NB4 (cell line): ENCODE measurements around the gene KIF22.

ENCODE experiments used
- MYC ChIP-seq: IDR thresholded peaks from 2 replicates; pipeline ENCODE4 v1.6.1; 2011; ENCODE audit warnings: low read depth, low read length
- POLR2A ChIP-seq: IDR thresholded peaks from 2 replicates; pipeline ENCODE4 v1.6.1; 2011; ENCODE audit warnings: mild to moderate bottlenecking; ENCODE audit not compliant: insufficient read length; ENCODE audit errors: extremely low read depth
- TF ChIP-seq, protein P1 (sequence below): IDR thresholded peaks from one replicate; pipeline ENCODE4 v1.5.1; 2012; ENCODE audit warnings: low read depth, low read length
- TF ChIP-seq, protein P2 (sequence below): IDR thresholded peaks from 2 replicates; pipeline ENCODE4 v1.6.1; 2011; ENCODE audit warnings: low read depth, low read length

DNA sequence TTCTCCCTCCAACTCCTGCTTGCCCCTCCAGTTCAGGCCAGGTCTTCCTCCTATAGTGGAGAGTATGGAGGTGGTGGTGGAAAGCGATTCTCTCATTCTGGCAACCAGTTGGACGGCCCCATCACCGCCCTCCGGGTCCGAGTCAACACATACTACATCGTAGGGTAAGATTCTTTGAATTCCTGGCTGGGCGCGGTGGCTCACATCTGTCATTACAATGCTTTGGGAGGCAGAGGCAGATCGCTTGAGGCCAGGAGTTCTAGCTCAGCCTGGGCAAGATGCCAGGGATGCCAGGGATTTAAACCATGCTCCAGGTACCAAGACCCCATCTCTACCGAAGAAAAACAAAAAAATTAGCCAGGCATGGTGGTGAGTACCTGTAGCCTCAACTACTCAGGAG, 11.1 kb upstream of the KIF22 start:
- TF ChIP-seq, protein P1, sequence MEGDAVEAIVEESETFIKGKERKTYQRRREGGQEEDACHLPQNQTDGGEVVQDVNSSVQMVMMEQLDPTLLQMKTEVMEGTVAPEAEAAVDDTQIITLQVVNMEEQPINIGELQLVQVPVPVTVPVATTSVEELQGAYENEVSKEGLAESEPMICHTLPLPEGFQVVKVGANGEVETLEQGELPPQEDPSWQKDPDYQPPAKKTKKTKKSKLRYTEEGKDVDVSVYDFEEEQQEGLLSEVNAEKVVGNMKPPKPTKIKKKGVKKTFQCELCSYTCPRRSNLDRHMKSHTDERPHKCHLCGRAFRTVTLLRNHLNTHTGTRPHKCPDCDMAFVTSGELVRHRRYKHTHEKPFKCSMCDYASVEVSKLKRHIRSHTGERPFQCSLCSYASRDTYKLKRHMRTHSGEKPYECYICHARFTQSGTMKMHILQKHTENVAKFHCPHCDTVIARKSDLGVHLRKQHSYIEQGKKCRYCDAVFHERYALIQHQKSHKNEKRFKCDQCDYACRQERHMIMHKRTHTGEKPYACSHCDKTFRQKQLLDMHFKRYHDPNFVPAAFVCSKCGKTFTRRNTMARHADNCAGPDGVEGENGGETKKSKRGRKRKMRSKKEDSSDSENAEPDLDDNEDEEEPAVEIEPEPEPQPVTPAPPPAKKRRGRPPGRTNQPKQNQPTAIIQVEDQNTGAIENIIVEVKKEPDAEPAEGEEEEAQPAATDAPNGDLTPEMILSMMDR = no peak
- TF ChIP-seq POLR2A (no peak), MYC (no peak)
- TF ChIP-seq, protein P2, sequence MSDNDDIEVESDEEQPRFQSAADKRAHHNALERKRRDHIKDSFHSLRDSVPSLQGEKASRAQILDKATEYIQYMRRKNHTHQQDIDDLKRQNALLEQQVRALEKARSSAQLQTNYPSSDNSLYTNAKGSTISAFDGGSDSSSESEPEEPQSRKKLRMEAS = no peak
